Activated CD8-positive, alpha-beta memory T cell treated with anti-CD3 and anti-CD28 coated beads for 36 hours (primary cell): ENCODE measurements around the gene CCNG2. TPM values are rescaled to one million over a fixed set of nuclear protein-coding genes. Genes with fewer than 3 reads are reported as not detected.

Source experiments
- total RNA-seq, 2 experiments: library from RNA; stranded (reverse); gene quantifications; one replicate each; pipeline ENCODE4 v1.2.3, GENCODE V29; 2021

CCNG2 gene
- total RNA-seq, 2 experiments from 2014 or later, result 4.9 to 5.5 TPM

Other genes starting within 250 kb of the CCNG2 start
- gene SEPTIN11, start 207.5 kb upstream of the CCNG2 start, total RNA-seq, result 10 to 100 TPM; 69.6 to 74.6 TPM
- gene CCNI, start 81.2 kb upstream of the CCNG2 start, total RNA-seq, result 100 to 1,000 TPM; 203 to 209 TPM